GM12872 (cell line): ENCODE data around the gene IQCK.

Experiments used
- CTCF ChIP-seq: IDR thresholded peaks from 3 replicates; pipeline ENCODE4 v1.5.1; 2011; ENCODE audit warnings: low read depth, mild to moderate bottlenecking, low read length, moderate library complexity; ENCODE audit not compliant: insufficient read depth

The IQCK gene

GRCh38 chr16:19780321-19780720 lies 62.2 kb downstream of the IQCK start:
- TF ChIP-seq CTCF, result no peak

DNA sequence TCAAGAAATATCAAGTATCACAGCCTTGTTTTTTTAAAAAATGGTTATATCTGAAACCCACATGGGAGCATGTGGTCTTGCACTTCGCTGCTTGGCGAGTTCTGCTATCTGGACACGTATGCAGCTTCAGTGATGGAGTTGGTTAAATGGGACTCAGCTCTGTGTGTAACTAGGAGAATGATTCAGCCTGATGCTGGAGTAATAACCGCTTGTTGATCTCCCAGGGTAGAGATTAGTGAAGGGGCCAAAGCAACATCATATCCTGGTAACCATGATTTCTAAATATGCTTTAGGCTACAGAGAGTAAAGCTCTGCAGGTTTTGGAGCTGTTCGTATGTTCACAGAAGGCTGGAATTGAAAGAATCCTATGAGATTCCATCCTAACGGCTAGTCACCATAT lies 63.2 kb downstream of the IQCK start:
- TF ChIP-seq CTCF, result no peak

GRCh38 chr16:19783363-19784182 lies 65.5 kb downstream of the IQCK start:
- TF ChIP-seq CTCF, result no peak

DNA sequence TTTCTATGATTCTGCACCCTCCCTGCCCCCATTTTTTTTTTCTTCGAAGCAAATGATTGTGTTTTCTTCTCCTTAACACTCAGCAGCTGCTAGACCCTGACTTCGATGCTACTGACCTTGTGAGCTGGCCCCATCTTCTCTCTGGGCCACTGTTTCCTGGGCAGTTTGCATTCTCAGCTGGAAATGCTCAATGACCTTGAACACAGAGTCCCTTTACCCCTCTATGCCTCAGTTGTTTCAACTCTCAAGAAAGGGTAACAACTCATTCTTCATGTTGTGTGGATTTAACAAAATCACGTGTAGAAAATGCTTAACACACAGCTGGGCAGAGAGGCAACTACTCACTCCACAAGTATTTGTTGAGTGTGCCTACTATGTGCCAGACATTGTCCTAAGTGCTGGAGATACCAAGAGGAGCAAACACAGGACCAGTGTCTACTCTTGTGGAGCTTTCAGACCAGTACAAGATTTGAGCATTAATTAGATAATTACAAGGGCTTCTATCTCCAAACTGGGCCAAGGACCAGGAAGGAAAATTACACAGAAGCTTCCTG lies 66.2 kb downstream of the IQCK start:
- TF ChIP-seq CTCF, result no peak

GRCh38 chr16:19785081-19785480 lies 67.0 kb downstream of the IQCK start:
- no peak for TF ChIP-seq CTCF

GRCh38 chr16:19785512-19786130 lies 67.5 kb downstream of the IQCK start:
- no peak for TF ChIP-seq CTCF

DNA sequence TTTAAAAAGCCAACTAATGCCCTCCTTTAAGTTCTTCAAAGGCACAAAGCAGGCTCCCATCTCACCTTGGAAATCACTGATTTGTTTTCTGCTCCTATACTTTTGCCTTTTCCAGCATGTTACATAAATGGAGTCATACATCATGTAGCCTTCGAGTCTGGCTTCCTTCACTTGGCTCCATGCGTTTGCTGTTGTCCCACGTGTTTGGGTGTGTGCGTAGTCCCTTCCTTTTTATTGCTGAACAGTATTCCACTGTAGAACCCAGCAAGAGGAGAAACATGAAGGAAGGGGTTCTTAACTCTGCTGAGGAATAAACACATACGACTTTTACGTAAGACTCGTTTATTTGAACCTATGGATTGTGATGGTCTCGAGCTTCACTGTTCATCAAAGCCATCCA lies 84.5 kb downstream of the IQCK start:
- no peak for TF ChIP-seq CTCF
